ENCODE data around the gene C13orf46. TPM values are rescaled to one million over a fixed set of nuclear protein-coding genes. Genes with fewer than 3 reads are reported as not detected.

C13orf46 gene
- total and polyA plus RNA-seq, 2 donors (not counting 1 experiment from before 2014, with no cell fraction given) = 1.4 to 4.8 TPM

DNA sequence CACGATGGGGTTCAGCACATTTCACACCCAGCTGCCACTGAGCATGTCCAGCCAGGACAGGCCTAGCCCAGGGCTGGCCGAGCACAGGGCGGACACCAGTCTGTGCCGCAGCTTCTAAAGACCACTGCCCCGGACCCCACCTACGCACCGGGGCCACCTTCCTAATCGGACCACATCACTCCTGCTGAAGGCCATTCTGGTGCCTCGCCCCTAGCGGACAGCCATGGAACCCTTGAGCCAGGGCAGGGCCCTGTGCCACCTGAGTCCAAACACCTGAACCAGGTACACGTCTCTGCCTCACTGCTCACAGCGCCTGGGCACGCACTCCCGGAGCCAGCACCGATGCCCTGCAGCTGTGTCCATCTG is 8.4 kb upstream of the C13orf46 start:
- ChIA-PET CTCF (no interaction called here), POLR2A (no interaction called here)
- H3K36me3 ChIP-seq (replicated peaks in 1 of 2; ENCODE audit: control extremely low read depth in 1 of 2, control insufficient read depth in 1 of 2, extremely low read depth in 1 of 2, insufficient read depth in 2 of 2, low read length in 1 of 2) = peaks cover 0 to 53% of the 10 kb centered on the region in 2 experiments
- H3K9me3 ChIP-seq (ENCODE audit: control extremely low read depth in 1 of 3, control insufficient read depth in 2 of 3, insufficient read depth in 1 of 3, low read length in 2 of 3) = peaks cover 0 to 17% (median 0%) of the 10 kb centered on the region in 3 donors
- H3K4me3 Mint-ChIP-seq = no peak overlapping the region
- no peak overlapping the region for H2AFZ ChIP-seq (ENCODE audit: insufficient read depth, low read depth, low read length, poor library complexity, severe bottlenecking)
- H3K27ac Mint-ChIP-seq = no peak overlapping the region
- no peak for ATAC-seq (ENCODE audit: low read depth)
- H3K27me3 Mint-ChIP-seq = no peaks in the 10 kb centered on the region
- no peaks in the 10 kb centered on the region for H3K4me1 ChIP-seq (ENCODE audit: control insufficient read depth in 2 of 2, insufficient read depth in 2 of 2, low read length in 2 of 2)
- H3K79me2 ChIP-seq (ENCODE audit: control insufficient read depth, insufficient read depth, low read length) = no peaks in the 10 kb centered on the region
- no peak for DNase-seq
- no peak overlapping the region for H3K4me2 ChIP-seq (replicated peaks; ENCODE audit: low read depth, low read length, poor library complexity, severe bottlenecking)
- TF ChIP-seq, protein P1, sequence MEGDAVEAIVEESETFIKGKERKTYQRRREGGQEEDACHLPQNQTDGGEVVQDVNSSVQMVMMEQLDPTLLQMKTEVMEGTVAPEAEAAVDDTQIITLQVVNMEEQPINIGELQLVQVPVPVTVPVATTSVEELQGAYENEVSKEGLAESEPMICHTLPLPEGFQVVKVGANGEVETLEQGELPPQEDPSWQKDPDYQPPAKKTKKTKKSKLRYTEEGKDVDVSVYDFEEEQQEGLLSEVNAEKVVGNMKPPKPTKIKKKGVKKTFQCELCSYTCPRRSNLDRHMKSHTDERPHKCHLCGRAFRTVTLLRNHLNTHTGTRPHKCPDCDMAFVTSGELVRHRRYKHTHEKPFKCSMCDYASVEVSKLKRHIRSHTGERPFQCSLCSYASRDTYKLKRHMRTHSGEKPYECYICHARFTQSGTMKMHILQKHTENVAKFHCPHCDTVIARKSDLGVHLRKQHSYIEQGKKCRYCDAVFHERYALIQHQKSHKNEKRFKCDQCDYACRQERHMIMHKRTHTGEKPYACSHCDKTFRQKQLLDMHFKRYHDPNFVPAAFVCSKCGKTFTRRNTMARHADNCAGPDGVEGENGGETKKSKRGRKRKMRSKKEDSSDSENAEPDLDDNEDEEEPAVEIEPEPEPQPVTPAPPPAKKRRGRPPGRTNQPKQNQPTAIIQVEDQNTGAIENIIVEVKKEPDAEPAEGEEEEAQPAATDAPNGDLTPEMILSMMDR (IDR thresholded peaks at IDR 0.05) = no peak
- TF ChIP-seq EZH2 (IDR thresholded peaks at IDR 0.05; ENCODE audit: borderline replicate concordance, insufficient read depth, low read depth, low read length, poor library complexity, severe bottlenecking) = no peak
- H3K9me3 Mint-ChIP-seq (ENCODE audit: insufficient read depth) = no peaks in the 10 kb centered on the region
- WGBS (ENCODE audit: insufficient coverage) = 99% methylated on average over 15 of the region's 15 CpGs
- no peak overlapping the region for H3K27ac ChIP-seq (ENCODE audit: low read length in 2 of 2)
- H4K20me1 ChIP-seq (ENCODE audit: control insufficient read depth, insufficient read depth, low read length, poor library complexity, severe bottlenecking) = peaks cover 12% of the 10 kb centered on the region
- H3K9ac ChIP-seq (ENCODE audit: low read length) = no peak overlapping the region
- no peak overlapping the region for H3K4me3 ChIP-seq (ENCODE audit: control extremely low read depth in 1 of 5, extremely low read depth in 1 of 5, insufficient read depth in 1 of 5, low read depth in 2 of 5, low read length in 4 of 5)
- intact Hi-C loops (cut with micrococcal nuclease) = no loop called here
- no peaks in the 10 kb centered on the region for H3K27me3 ChIP-seq (replicated peaks in 1 of 4; ENCODE audit: control extremely low read depth in 1 of 4, control insufficient read depth in 3 of 4, insufficient read depth in 4 of 4, low read length in 3 of 4)
- H3K4me1 Mint-ChIP-seq = no peaks in the 10 kb centered on the region

DNA sequence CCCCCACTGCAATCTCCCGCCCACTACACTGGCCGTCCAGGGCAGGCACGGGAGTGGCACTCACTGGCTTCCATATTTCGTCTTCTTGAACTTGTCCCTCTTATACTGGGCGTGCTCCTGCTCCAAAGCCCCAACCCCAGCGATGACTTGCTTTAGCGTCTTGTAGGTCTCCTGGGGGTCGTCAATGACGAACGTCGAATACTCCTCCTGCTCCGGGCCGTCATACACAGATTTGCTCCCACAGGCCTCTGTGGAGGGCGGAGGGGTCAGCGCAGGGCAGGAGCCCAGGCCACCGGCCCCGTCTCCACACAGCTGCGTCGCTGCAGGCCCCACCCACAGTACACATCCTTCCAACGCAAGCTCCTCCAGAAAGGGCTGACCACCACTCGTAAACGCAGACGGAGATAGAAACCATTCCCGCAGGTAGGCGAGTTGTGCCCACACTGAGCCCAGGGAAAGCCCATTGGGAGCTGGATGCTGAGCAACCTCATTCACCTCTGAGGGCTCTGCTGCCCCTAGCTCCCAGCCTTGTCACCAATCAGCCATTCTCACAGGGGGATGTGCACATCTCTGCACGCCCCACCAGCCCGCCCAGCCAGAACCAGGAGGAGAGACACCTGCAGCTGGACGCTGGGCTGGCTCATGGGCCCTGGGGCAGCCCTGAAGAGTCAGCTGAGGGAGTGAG is 7.9 kb upstream of the C13orf46 start:
- Histone ChIP-seq H3K9me3 (ENCODE audit: control extremely low read depth in 1 of 3, control insufficient read depth in 2 of 3, insufficient read depth in 1 of 3, low read length in 2 of 3) (peaks cover 0 to 17% (median 0%) of the 10 kb centered on the region in 3 donors), H3K4me1 (ENCODE audit: control insufficient read depth in 2 of 2, insufficient read depth in 2 of 2, low read length in 2 of 2) (no peaks in the 10 kb centered on the region), H3K36me3 (replicated peaks in 1 of 2; ENCODE audit: control extremely low read depth in 1 of 2, control insufficient read depth in 1 of 2, extremely low read depth in 1 of 2, insufficient read depth in 2 of 2, low read length in 1 of 2) (peaks cover 0 to 55% of the 10 kb centered on the region in 2 experiments), H3K27ac (ENCODE audit: low read length in 2 of 2) (no peak overlapping the region), H2AFZ (ENCODE audit: insufficient read depth, low read depth, low read length, poor library complexity, severe bottlenecking) (no peak overlapping the region), H4K20me1 (ENCODE audit: control insufficient read depth, insufficient read depth, low read length, poor library complexity, severe bottlenecking) (peaks cover 12% of the 10 kb centered on the region), H3K4me3 (ENCODE audit: control extremely low read depth in 1 of 5, extremely low read depth in 1 of 5, insufficient read depth in 1 of 5, low read depth in 2 of 5, low read length in 4 of 5) (no peak overlapping the region), H3K79me2 (ENCODE audit: control insufficient read depth, insufficient read depth, low read length) (no peaks in the 10 kb centered on the region), H3K27me3 (replicated peaks in 1 of 4; ENCODE audit: control extremely low read depth in 1 of 4, control insufficient read depth in 3 of 4, insufficient read depth in 4 of 4, low read length in 3 of 4) (no peaks in the 10 kb centered on the region), H3K4me2 (replicated peaks; ENCODE audit: low read depth, low read length, poor library complexity, severe bottlenecking) (no peak overlapping the region), H3K9ac (ENCODE audit: low read length) (no peak overlapping the region)
- intact Hi-C loops (cut with micrococcal nuclease) = no loop called here
- CTCF ChIA-PET = no interaction called here
- no peaks in the 10 kb centered on the region for H3K4me1 Mint-ChIP-seq
- ATAC-seq (ENCODE audit: low read depth) (no peak), DNase-seq (no peak)
- H3K4me3 Mint-ChIP-seq = no peak overlapping the region
- no peak overlapping the region for H3K27ac Mint-ChIP-seq
- no peaks in the 10 kb centered on the region for H3K27me3 Mint-ChIP-seq
- H3K9me3 Mint-ChIP-seq (ENCODE audit: insufficient read depth) = no peaks in the 10 kb centered on the region
- TF ChIP-seq, protein P1 (IDR thresholded peaks at IDR 0.05) = no peak
- no peak for TF ChIP-seq EZH2 (IDR thresholded peaks at IDR 0.05; ENCODE audit: borderline replicate concordance, insufficient read depth, low read depth, low read length, poor library complexity, severe bottlenecking)
- POLR2A ChIA-PET = interaction anchor here (0.5 kb wide), 1 partner anchor 67 kb away, joined by 4 read pairs; no protein-coding TSS in a partner anchor
- 97% methylated on average over 28 of the region's 28 CpGs for WGBS (ENCODE audit: insufficient coverage)

Measured in B cell (primary cell).